Measurements from ENCODE around the gene PAXIP1. TPM values are rescaled to one million over a fixed set of nuclear protein-coding genes. Genes with fewer than 3 reads are reported as not detected.

Gene PAXIP1
- total RNA-seq, 1 donor from 2014 or later, result 16.7 TPM

DNA sequence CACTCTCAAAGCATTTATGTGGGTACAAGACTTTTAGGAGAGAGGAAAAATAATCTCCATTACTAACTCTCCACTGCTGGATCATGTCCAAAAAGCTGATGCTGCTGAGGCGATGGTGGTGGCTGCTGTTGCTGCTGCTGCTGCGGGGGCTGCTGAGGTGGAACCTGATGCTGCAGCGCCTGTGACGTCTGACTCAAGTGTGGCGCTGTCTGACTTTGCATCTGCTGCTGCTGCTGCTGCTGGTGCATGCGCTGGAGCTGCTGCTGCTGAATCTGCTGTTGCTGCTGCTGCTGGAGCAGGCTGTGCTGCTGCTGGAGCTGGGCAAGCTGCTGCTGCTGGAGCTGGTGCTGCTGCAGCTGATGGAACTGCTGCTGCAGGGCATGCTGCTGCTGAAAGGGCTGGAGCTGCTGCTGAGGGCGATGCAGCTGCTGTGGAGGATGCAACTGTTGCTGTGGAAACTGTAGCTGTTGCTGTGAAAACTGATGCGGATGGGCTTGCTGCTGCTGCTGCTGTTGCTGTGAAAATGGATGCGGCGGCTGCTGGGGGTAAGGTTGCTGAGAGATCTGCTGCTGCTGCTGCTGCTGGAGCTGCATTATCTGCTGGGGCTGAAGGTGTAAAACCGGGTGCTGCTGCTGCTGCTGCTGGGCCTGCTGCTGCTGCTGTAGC, 34.5 kb downstream of the PAXIP1 start:
- Histone ChIP-seq H3K36me3 (peaks cover 0 to 47% of the 10 kb centered on the region in 2 donors), H3K9me3 (no peaks in the 10 kb centered on the region), H3K4me3 (no peak overlapping the region), H3K27me3 (no peaks in the 10 kb centered on the region), H3K27ac (no peak overlapping the region), H3K4me1 (no peaks in the 10 kb centered on the region)
- intact Hi-C loops (cut with DNase I), result no loop called here
- TF ChIP-seq POLR2A (IDR thresholded peaks at IDR 0.05) (no peak), POLR2AphosphoS5 (IDR thresholded peaks at IDR 0.05; ENCODE audit: insufficient read depth in 1 of 2, low read depth in 1 of 2) (no peak)
- TF ChIP-seq, protein P1, sequence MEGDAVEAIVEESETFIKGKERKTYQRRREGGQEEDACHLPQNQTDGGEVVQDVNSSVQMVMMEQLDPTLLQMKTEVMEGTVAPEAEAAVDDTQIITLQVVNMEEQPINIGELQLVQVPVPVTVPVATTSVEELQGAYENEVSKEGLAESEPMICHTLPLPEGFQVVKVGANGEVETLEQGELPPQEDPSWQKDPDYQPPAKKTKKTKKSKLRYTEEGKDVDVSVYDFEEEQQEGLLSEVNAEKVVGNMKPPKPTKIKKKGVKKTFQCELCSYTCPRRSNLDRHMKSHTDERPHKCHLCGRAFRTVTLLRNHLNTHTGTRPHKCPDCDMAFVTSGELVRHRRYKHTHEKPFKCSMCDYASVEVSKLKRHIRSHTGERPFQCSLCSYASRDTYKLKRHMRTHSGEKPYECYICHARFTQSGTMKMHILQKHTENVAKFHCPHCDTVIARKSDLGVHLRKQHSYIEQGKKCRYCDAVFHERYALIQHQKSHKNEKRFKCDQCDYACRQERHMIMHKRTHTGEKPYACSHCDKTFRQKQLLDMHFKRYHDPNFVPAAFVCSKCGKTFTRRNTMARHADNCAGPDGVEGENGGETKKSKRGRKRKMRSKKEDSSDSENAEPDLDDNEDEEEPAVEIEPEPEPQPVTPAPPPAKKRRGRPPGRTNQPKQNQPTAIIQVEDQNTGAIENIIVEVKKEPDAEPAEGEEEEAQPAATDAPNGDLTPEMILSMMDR (IDR thresholded peaks at IDR 0.05), result no peak
- no peak for DNase-seq (ENCODE audit: extremely low spot score in 2 of 2)

DNA sequence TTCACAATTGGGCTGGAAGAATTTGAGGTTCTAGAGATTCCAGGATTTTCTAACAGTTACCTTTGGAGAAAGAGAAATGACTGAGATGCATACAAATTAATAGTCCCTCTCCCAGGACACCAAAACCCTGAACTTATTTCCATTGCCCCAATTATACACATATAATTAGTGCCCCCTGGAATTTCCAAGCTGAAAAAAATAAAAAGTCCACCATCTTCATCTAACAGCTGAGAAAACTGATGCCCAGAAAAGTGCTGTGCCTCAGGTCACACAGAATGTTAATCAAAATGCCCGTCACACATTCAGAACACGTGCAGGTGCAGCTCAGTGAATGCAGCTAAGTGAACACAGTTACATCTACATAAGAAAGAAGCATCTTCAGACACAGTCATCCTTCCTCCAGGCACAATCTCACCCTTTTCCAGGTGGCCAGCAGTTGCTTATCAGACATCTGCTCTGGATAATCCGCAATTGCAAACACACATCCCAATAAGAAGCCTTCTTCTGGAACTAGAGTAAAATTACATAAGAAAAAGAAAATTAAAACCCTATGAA, 35.4 kb downstream of the PAXIP1 start:
- TF ChIP-seq, protein P1 (IDR thresholded peaks at IDR 0.05), result no peak
- TF ChIP-seq POLR2AphosphoS5 (IDR thresholded peaks at IDR 0.05; ENCODE audit: insufficient read depth in 1 of 2, low read depth in 1 of 2) (no peak), POLR2A (IDR thresholded peaks at IDR 0.05) (no peak)
- Histone ChIP-seq H3K36me3 (peaks cover 0 to 55% of the 10 kb centered on the region in 2 donors), H3K27me3 (no peaks in the 10 kb centered on the region), H3K27ac (no peak overlapping the region), H3K4me3 (no peak overlapping the region), H3K9me3 (no peaks in the 10 kb centered on the region), H3K4me1 (no peaks in the 10 kb centered on the region)
- DNase-seq (ENCODE audit: extremely low spot score in 2 of 2), result no peak
- intact Hi-C loops (cut with DNase I), result no loop called here

DNA sequence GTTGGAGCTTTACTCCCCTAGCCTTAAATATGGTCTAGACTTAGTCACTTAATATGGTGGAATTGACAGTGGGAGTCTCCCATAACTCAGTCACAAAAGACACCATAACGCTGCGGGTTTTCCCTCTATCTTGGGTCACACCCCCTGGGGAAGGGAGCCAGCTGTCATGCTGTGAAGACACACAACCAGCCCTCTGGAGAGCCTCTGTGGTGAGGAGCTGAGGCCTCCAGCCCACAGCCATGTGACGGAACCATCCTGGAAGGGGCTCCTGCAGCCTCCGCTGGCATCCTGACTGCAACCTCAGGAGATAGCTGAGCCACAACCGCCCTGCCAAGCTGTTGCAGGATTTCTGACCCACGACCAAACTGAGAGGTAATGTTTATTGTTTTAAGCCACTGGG, 37.9 kb downstream of the PAXIP1 start:
- no peaks in the 10 kb centered on the region for H3K9me3 ChIP-seq
- TF ChIP-seq POLR2A (IDR thresholded peaks at IDR 0.05) (no peak), POLR2AphosphoS5 (IDR thresholded peaks at IDR 0.05; ENCODE audit: insufficient read depth in 1 of 2, low read depth in 1 of 2) (no peak)
- TF ChIP-seq, protein P1 (IDR thresholded peaks at IDR 0.05), result no peak
- intact Hi-C loops (cut with DNase I), result no loop called here
- no peak for DNase-seq (ENCODE audit: extremely low spot score in 2 of 2)
- no peak overlapping the region for H3K4me3 ChIP-seq
- H3K36me3 ChIP-seq, result peaks cover 4 to 77% of the 10 kb centered on the region in 2 donors
- H3K27ac ChIP-seq, result no peak overlapping the region
- no peaks in the 10 kb centered on the region for H3K4me1 ChIP-seq
- H3K27me3 ChIP-seq, result no peaks in the 10 kb centered on the region

DNA sequence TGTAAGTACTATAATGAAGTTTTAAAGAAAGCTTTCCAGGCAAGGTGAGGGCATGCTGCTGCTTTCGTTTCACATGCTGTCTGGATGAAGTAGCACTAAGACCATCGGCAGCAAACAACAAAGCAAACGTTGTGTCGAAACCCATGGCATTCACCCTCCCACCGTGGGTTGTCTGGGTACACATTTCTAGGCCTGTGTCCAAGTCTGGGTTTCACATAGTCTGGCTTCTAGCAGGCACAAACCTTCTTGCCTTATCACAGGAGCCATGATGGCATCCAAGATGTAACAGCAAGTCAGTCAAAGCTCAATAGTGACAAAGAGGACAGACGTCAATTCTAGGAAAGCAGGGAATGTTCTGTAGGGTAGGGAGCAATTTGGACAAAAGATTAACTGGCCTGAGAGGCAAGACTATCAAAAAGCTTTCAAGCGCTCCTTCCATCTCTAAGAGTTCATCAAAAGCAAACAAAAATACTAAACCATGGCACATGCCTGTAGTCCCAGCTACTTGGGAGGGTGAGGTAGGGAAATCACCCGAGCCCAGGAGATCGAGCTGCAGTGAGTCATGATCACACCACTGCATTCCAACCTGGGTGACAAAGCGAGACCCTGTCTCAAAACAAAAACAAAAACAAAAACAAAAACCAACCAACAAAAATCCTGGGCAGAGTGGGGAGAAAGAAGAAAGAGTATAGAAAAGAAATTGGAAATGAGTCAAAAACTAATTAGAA, 42.7 kb downstream of the PAXIP1 start:
- no peaks in the 10 kb centered on the region for H3K9me3 ChIP-seq
- no peak overlapping the region for H3K27ac ChIP-seq
- intact Hi-C loops (cut with DNase I), result no loop called here

More for the DNA sequence above, 42.7 kb downstream of the PAXIP1 start:
- Histone ChIP-seq H3K4me3 (no peak overlapping the region), H3K4me1 (no peaks in the 10 kb centered on the region), H3K36me3 (peaks cover 4 to 64% of the 10 kb centered on the region in 2 donors), H3K27me3 (no peaks in the 10 kb centered on the region)
- TF ChIP-seq POLR2A (IDR thresholded peaks at IDR 0.05) (no peak), POLR2AphosphoS5 (IDR thresholded peaks at IDR 0.05; ENCODE audit: insufficient read depth in 1 of 2, low read depth in 1 of 2) (no peak)
- TF ChIP-seq, protein P1 (IDR thresholded peaks at IDR 0.05), result no peak
- DNase-seq (ENCODE audit: extremely low spot score in 2 of 2), result no peak

All from vagina (tissue), 2 donors.